Stimulated activated CD4-positive, alpha-beta T cell treated with anti-CD3 and anti-CD28 coated beads, Interleukin-2, amount 100 ng/mL, for 24 hours (primary cell): Measurements from ENCODE around the gene MON1A.
"Not testable (repeated sequence)": the region's sequence is repeated elsewhere in the genome, so short reads cannot be mapped to it uniquely, and the experiment has no call there.

ENCODE experiments used
- DNase-seq, 2 donors: peaks; one replicate each; pipeline ENCODE4 v3.0.0-alpha.2; 2020

MON1A gene, protein sequence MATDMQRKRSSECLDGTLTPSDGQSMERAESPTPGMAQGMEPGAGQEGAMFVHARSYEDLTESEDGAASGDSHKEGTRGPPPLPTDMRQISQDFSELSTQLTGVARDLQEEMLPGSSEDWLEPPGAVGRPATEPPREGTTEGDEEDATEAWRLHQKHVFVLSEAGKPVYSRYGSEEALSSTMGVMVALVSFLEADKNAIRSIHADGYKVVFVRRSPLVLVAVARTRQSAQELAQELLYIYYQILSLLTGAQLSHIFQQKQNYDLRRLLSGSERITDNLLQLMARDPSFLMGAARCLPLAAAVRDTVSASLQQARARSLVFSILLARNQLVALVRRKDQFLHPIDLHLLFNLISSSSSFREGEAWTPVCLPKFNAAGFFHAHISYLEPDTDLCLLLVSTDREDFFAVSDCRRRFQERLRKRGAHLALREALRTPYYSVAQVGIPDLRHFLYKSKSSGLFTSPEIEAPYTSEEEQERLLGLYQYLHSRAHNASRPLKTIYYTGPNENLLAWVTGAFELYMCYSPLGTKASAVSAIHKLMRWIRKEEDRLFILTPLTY

DNA sequence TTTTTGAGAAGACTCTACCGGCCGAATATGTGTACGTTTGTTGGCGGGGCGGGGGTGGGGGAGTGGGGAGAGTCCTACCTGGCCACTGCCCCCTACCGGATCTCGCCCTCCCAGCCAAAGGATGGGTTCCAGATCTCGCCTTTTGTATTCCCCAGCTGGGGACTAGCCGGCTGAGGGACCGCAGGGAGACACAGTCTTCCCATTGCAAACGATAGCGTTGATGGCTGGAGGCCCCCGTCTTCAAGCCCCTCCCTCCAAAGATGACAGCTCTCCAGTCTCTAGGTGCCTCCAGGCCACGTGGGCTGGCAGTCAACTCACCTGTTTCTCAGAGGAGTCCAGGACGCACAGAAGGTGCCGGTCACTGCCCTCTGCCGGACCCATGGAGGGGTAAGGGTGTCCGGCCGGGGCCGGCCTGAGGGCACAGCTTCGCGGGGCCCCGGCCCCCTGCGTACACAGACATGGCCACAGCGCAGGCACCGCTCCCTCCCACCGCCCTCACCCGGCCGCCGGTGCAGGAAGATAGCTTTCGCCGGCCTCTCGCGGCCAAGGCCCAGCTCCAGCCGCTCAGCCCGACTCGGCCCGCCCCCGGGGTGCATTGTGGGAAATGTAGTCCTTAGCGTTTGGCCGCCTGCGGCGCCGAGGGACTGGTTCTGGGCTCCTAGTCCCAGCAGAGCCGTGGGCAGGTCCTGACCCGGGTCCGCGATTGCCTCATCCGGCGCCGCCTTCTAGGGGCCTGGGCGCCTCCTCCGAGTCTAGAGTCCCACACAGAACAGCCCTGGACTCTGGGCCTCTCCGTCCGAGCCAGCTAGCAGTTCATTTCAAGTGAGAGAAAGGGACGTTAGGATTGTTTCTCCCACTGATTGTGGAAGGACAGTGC is at the start of gene MON1A:
Gene MON1A, minus strand, starts transcription at position 521 of the 877 bp plus-strand sequence. CDS start 16,465 bp downstream, outside the sequence.
- DNase-seq, result peak; percentile 91 to 95

DNA sequence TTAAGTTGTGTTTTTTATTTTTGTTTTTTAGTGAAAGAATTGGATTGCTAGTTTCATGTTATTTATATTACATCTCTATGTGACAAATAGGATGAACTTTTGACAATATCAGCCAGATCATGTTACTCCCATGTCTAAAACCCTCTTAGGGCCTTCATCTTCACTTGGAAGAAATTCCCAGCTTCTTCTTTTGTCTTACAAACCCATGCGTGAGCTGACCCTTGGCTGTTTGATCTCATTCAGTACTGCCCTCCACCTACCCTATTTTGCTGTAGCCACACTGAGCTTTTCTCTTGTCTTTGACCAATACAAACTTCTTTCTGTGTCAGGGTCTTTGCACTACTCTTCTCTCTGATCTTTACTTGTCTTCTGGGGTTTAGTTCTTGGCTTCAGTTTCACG is 47.3 kb upstream of the MON1A start:
- DNase-seq, result no peak

DNA sequence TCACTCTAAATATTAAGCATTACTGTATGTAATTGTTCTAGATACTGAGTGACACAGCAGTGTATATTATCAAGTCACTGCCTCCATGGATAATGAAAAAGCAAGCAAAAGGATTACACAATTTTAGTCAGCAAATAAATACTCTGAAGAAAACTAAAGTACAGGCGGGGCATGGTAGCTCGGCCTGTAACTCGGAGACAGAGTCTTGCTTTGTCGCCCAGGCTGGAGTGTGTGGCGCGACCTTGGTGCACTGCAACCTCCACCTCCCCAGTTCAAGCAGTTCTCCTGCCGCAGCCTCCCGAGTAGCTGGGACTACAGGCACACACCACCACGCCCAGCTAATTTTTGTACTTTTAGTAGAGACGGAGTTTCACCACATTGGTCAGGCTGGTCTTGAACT is 43.0 kb upstream of the MON1A start:
- DNase-seq, result no peak

DNA sequence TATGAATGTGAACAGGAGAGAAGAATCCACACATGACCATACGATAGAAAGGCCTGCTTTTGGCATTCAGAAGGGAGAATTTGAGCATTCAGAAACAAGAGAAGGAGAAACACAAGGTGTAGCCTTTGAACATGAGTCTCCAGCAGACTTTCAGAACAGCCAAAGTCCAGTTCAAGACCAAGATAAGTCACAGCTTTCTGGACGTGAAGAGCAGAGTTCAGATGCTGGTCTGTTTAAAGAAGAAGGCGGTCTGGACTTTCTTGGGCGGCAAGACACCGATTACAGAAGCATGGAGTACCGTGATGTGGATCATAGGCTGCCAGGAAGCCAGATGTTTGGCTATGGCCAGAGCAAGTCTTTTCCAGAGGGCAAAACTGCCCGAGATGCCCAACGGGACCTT is 38.7 kb upstream of the MON1A start:
- DNase-seq, result no peak

- DNase-seq, result no peak
These were observed 37.7 kb upstream of the MON1A start for GRCh38 chr3:49967291-49967690.

DNA sequence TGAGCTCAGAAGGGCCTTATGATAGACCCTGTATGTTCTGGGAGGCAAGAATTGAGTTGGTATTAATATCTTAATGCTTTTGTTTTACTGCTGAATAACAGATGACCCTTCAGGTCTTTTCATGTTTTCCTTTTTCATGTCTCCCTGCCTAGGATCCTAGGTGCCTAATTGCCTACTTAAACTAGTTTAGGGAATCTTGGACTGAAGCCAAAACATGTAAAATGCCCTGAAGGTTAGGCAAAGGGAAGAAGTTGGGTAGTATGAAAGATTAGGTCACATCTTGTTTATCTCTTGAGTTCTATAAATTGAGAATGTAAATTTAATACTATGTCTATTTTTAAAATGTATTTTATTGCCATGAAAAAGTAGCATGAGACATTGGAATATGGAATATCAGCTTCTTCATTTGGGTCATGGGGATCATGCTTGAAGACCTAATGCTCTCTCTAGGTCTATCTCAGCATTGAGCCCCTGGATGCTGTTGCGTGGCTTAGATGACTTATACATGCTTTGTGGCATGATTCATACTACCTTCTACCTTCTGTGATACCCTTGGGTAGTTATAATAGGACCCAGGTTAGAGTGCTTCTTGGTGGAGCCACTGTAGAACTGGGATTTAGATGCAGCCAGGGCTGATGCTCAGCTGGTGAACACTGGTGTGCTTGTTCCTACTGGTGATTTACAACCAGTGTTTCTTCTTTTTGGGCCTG is 36.8 kb upstream of the MON1A start:
- DNase-seq, result no peak

- no peak for DNase-seq
These were observed 26.0 kb upstream of the MON1A start for GRCh38 chr3:49955636-49956035.

- no peak for DNase-seq
These were observed 23.3 kb upstream of the MON1A start for GRCh38 chr3:49952924-49953323.

DNA sequence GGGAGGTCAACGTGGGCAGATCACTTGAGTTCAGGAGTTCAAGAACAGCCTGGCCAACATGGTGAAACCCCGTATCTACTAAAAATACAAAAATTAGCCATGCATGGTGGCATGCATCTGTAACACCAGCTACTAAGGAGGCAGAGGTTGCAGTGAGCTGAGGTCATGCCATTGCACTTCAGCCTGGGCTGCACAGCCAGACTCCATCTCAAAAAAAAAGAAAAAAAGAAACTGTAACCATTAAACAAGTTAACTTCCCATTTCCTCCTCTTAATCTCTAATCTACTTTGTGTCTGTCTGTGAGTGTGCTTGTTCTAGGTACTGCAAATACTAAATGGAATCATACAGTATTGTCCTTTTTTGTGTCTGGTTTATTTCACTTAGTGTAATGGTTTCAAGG is 13.0 kb upstream of the MON1A start:
- no peak for DNase-seq

- DNase-seq, result no peak
These were observed 11.1 kb upstream of the MON1A start for GRCh38 chr3:49940667-49941249.

DNA sequence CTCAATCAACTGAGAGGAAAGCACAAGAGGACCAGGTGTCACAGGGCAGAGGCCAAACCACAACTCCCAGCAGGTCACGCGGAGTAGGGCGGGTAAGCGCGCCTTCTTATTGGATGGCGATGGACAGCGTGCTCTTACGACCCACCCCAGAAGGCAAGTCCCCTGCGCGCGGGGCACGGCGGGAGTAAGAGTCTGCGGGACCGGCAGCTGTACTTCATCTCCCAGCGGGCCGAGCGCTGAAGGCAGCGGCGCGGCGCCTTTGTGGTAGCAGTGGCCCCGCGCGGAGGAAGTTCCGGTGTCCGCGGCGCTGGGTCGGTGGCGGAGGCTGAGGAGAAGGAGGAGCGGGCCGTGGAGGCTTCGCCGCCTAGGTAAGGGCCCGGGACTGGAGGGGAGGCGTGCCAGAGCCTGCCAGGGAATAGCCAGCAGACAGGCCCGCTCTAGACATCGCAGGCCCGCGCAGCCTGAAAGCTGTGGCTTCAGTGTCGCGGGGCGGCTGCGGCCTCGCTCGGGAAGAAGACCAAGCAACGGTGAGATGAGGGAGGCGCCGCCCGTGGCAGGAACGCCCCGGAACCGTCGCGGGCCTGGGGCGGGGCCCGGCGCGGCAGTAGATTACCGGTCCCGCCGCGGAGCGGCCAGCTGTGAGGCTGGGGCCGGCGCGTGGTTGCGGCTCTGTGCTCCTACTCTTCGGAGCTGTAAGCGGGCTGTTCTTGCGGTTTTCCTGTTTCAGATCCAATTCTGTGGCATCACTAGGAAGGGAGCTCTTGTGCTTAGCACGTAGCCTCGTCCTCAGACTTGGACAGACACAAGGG is 10.5 kb upstream of the MON1A start, which contains the start of gene RBM6:
Gene RBM6, plus strand, starts transcription at position 293 of the 809 bp plus-strand sequence. CDS start 22,492 bp downstream, outside the sequence.
- peak; percentile 94 to 95 for DNase-seq

GRCh38 chr3:49937090-49937489 is 7.5 kb upstream of the MON1A start:
- DNase-seq, result no peak

GRCh38 chr3:49932281-49932680 is 2.7 kb upstream of the MON1A start:
- not testable (repeated sequence) for DNase-seq

DNA sequence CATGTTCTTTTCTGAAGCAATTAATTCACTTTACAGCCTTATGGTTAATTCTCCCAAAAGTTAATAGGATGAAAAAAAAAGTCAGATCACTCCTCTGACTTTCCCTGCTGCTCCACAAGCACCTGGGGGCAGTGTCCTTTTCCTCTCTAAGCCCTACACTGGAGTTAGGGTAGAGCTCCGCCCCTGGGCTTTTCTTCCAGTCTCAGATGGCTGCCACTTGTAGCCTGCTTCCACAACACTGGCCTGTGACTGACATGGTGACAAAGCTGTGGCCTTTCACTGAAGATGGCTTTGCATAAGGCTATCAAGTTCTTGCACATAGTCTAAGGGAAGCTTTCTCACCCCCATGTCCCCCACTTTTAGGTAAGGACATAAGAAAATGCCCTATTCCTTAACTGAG is 1.3 kb upstream of the MON1A start:
- no peak for DNase-seq

DNA sequence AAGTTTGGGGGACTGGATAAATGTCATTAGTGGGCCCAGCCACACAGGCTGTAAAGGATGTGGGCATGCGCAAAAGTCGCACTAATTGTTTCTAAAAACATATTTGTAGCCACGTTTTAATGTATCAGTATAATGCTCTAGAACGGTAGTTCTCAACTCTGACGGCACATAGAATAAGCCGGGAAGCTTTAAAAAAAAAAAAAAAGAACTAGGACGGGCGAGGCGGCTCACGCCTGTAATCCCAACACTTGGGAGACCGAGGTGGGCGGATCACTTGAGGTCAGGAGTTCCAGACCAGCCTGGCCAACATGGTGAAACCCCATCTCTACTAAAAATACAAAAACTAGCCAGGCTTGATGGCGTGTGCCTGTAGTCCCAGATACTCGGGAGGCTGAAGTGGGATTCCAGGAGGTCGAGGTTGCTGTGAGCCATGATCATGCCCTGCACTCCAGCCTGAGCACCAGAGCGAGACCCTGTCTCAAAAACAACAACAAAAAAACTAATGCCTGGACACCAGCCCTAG is 618 bp upstream of the MON1A start:
- DNase-seq, result no peak

DNA sequence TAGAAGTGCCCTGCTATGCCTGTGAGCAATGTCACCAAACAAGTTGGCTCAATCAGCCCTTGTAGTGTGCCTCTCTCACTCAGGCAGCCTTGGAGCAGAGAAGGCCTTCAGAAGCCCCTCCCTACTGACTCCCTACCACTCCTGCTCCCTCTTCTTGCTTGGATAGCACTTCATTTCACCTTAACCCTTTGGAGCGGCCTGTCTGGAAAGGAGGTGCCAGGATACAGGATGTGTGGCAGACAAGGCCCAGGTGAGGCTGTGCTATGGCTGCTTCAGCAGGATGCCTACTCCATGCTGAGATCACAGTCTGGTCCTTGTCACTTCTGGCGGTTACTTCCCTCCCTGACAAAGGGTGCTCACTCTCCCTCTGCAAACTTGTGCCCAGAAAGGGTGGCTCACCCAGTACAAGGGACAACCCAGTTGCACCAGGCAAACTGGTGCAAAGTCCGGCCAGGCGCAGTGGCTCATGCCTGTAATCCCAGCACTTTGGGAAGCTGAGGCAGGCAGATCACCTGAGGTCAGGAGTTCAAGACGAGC is 1.1 kb downstream of the MON1A start:
- no peak for DNase-seq

DNA sequence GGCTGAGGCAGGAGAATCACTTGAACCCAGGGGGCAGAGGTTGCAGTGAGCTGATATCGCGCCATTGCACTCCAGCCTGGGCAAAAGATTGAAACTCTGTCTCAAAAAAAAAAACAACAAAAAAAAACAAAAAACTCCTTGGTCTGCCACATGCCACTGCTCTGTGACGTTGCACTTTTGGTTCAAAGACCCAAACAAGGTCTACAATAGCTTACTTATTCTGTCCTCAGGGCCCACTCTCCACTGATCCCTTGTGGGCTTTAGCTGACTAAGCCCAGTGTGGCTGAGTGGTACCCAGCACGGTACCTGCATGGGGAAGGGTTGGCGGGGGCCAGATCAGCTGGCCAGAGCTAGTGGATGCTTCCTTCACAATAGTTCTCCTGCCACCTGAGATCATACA is 1.8 kb downstream of the MON1A start:
- DNase-seq, result no peak

DNA sequence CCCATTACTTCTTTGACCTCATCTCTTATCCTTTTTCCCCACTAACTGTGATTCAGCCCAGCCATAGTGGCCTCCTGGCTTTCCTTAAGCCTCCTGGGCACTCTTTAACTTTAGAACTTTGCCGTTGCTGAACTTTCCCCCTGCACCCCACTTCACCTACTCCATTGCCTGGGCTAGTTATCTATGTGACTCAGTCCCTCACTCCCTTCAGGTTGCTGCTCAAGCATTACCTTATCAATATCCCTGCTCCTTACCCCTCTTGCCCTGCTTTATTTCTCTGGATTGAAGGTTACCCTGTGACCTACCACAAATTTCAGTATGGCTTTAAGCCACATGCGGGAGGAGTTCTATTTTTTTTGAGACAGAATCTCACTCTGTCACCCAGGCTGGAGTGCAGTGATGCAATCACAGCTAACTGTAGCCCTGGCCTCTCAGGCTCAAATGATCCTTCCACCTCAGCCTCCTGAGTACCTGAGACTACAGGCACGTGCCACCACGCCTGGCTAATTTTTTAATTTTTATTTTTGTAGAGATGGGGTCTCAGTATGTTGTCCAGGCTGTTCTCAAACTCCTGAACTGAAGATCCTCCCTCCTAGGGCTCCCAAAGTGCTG is 3.4 kb downstream of the MON1A start:
- DNase-seq, result no peak

GRCh38 chr3:49925485-49925884 is 4.1 kb downstream of the MON1A start:
- DNase-seq, result no peak

DNA sequence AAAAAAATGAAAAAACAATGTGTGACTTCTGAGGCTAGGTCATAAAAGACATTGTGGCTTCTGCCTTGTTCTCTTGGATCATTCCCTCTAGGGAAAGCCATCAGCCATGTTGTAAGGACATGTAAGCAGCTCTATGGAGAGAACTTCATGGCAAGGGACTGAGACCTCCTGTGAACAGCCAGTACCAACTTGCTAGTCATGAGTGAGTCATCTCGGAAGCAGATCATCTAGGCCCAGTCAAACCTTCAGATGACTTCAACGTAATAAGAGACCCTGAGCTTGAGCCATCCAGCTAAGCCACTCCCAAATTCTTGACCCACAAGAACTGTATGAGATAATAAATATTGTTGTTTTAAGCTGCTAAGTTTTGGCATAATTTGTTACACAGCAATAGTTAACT is 4.9 kb downstream of the MON1A start:
- DNase-seq, result no peak
